NCI-H446 (cell line): ENCODE measurements around the gene ATP5ME.
"Not testable (repeated sequence)": the region's sequence is repeated elsewhere in the genome, so short reads cannot be mapped to it uniquely, and the experiment has no call there.

Source experiments
- DNase-seq, 2 experiments: peaks; one replicate each; lab custom pipeline; 2025; lab: John Stamatoyannopoulos, UW

The ATP5ME gene

GRCh38 chr4:704971-705277 is 30.8 kb upstream of the ATP5ME start:
- DNase-seq = no peak

- no peak for DNase-seq
Measured at GRCh38 chr4:704198-704891, 30.3 kb upstream of the ATP5ME start.

- DNase-seq = no peak
Measured at GRCh38 chr4:703336-704197, 29.5 kb upstream of the ATP5ME start.

GRCh38 chr4:702618-703048 is 28.6 kb upstream of the ATP5ME start:
- no peak for DNase-seq

GRCh38 chr4:700587-701264 is 26.6 kb upstream of the ATP5ME start:
- no peak for DNase-seq

GRCh38 chr4:699816-700580 is 25.9 kb upstream of the ATP5ME start:
- no peak for DNase-seq

- DNase-seq = not testable (repeated sequence)
Measured at GRCh38 chr4:694341-694940, 20.4 kb upstream of the ATP5ME start.

GRCh38 chr4:692771-693554 is 18.9 kb upstream of the ATP5ME start:
- DNase-seq = no peak

GRCh38 chr4:689723-690122 is 15.6 kb upstream of the ATP5ME start:
- no peak for DNase-seq

- no peak for DNase-seq
Measured at GRCh38 chr4:688854-689681, 15.0 kb upstream of the ATP5ME start, which contains the start of gene SLC49A3. TSS of gene SLC49A3 (minus strand) at chr4:689151. CDS start at chr4:689127, 24 bp downstream.

- DNase-seq = no peak
Measured at GRCh38 chr4:687971-688853, 14.1 kb upstream of the ATP5ME start.

GRCh38 chr4:687048-687970 is 13.2 kb upstream of the ATP5ME start:
- DNase-seq = no peak

GRCh38 chr4:686413-687040 is 12.5 kb upstream of the ATP5ME start:
- DNase-seq = no peak

GRCh38 chr4:685679-686412 is 11.8 kb upstream of the ATP5ME start:
- DNase-seq = no peak

GRCh38 chr4:684623-685327 is 10.7 kb upstream of the ATP5ME start:
- no peak for DNase-seq
